ENCODE data around the gene EFCAB14. TPM values are rescaled to one million over a fixed set of nuclear protein-coding genes. Genes with fewer than 3 reads are reported as not detected.

The EFCAB14 gene
- total and polyA plus RNA-seq, 10 of the 15 experiments (the other 5 are each of a cell fraction or from before 2014, with no cell fraction given), result 7.8 to 66.0 (median 41.6) TPM

DNA sequence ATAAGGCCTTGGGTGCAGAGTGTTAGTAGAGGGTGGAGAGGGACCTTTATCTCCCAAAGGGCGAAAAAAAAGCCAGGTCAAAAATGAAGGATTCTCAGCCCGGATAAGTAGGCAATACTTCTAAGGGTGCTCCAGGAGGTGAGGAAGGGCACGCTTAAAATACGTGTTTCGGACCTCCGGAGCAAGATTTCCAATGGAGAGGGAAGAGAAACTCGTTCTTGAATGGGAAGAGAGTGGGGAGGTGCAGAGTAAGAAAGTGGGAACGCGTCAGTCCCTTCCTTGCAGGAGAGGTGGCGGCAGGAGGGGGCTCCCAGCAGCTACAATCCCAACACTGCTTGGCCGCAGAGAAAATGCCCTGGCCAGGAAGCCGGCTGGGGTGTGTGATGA lies 581 bp downstream of the EFCAB14 start:
- intact Hi-C loops (cut with micrococcal nuclease; ENCODE audit: unreplicated experiment) (loop anchor here (2.0 to 5.0 kb wide), 2 partner anchors 50 to 101 kb away; partner anchors contain the start of genes ATPAF1 and MOB3C), in situ Hi-C loops (cut with MboI) (no loop called here)
- no peaks in the 10 kb centered on the region for H3K9me3 ChIP-seq (replicated peaks; ENCODE audit: control insufficient read depth, insufficient read depth, low read length)
- no TSS peak for BruUV-seq (replicated peaks)
- peaks cover 25% of the 10 kb centered on the region for H3K79me2 ChIP-seq (ENCODE audit: control insufficient read depth, insufficient read depth, low read length)
- H3K27ac ChIP-seq (ENCODE audit: control insufficient read depth, insufficient read depth), result peak overlapping the region; percentile 87
- peaks cover 2 to 9% of the 10 kb centered on the region in 2 experiments; a peak in 1 of 4 replicates for H3K36me3 ChIP-seq (ENCODE audit: control insufficient read depth in 2 of 2, insufficient read depth in 2 of 2, low read length in 1 of 2)
- H3K27me3 ChIP-seq (replicated peaks in 1 of 2; ENCODE audit: control insufficient read depth in 2 of 2, insufficient read depth in 2 of 2, low read length in 1 of 2), result no peaks in the 10 kb centered on the region
- WGBS (ENCODE audit: insufficient coverage, insufficient replicate concordance, low lambda C conversion rate, missing lambda C conversion rate), result 3% methylated on average over 12 of the region's 12 CpGs
- peak overlapping the region; percentile 83 for H3K4me3 ChIP-seq
- ATAC-seq (peak; percentile 37; the same call in 2 of the 3 replicates), FAIRE-seq (no peak), DNase-seq (ENCODE audit: low read depth, low spot score) (no peak)
- POLR2A ChIA-PET, result interaction anchor here (1.5 kb wide), 2 partner anchors 103 to 114 kb away, joined by 4 to 5 read pairs; partner anchors contain the start of gene MKNK1
- H4K20me1 ChIP-seq (ENCODE audit: control insufficient read depth, insufficient read depth), result no peaks in the 10 kb centered on the region; the same call in 1 of the 2 replicates
- no peak overlapping the region for H2AFZ ChIP-seq (ENCODE audit: control insufficient read depth, low read depth, low read length)
- RAD21 ChIA-PET (ENCODE audit: unreplicated experiment), result interaction anchor here (0.6 to 2.2 kb wide), 4 partner anchors 102 to 646 kb away, joined by 3 to 7 read pairs (median 4); partner anchors contain the start of genes MKNK1 and MOB3C
- SMC1A ChIA-PET (ENCODE audit: uncharacterized antibody, unreplicated experiment), result interaction anchor here (1.5 to 4.2 kb wide), 3 partner anchors 14 to 101 kb away, joined by 3 to 12 read pairs (median 8); partner anchors contain the start of genes ATPAF1 and MOB3C
- H3K4me1 ChIP-seq (ENCODE audit: control insufficient read depth, insufficient read depth, low read length), result peaks cover 13% of the 10 kb centered on the region
- peak overlapping the region; percentile 94 for H3K4me2 ChIP-seq (ENCODE audit: control insufficient read depth, insufficient read depth)
- CTCF ChIA-PET, result interaction anchor here (0.6 to 1.8 kb wide), 4 partner anchors 10 to 1091 kb away, joined by 3 to 5 read pairs (median 3); no protein-coding TSS in a partner anchor
- no peak for TF ChIP-seq YBX1 (IDR thresholded peaks at IDR 0.05)
- no peak for TF ChIP-seq NFYB (IDR thresholded peaks at IDR 0.05; ENCODE audit: insufficient read depth, low read depth, low read length)
- TF ChIP-seq POU2F2 (IDR thresholded peaks at IDR 0.05; ENCODE audit: borderline replicate concordance, low read depth, low read length), result no peak
- no peak for TF ChIP-seq TCF12 (IDR thresholded peaks at IDR 0.05; ENCODE audit: low read depth, low read length)
- no peak for TF ChIP-seq HDAC6 (IDR thresholded peaks at IDR 0.05; ENCODE audit: unreplicated experiment)
- no peak for TF ChIP-seq FOXM1 (IDR thresholded peaks at IDR 0.05; ENCODE audit: low read depth, low read length)
- TF ChIP-seq ZNF207 (IDR thresholded peaks at IDR 0.05; ENCODE audit: borderline replicate concordance), result no peak
- TF ChIP-seq NFYA (IDR thresholded peaks at IDR 0.05; ENCODE audit: borderline replicate concordance, low read depth, low read length), result no peak
- no peak for TF ChIP-seq ZSCAN29 (IDR thresholded peaks at IDR 0.05)
- TF ChIP-seq EZH2 (IDR thresholded peaks at IDR 0.05; ENCODE audit: borderline replicate concordance, control insufficient read depth, low read depth, low read length), result no peak
- TF ChIP-seq, protein P1, sequence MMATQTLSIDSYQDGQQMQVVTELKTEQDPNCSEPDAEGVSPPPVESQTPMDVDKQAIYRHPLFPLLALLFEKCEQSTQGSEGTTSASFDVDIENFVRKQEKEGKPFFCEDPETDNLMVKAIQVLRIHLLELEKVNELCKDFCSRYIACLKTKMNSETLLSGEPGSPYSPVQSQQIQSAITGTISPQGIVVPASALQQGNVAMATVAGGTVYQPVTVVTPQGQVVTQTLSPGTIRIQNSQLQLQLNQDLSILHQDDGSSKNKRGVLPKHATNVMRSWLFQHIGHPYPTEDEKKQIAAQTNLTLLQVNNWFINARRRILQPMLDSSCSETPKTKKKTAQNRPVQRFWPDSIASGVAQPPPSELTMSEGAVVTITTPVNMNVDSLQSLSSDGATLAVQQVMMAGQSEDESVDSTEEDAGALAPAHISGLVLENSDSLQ (IDR thresholded peaks at IDR 0.05), result no peak
- TF ChIP-seq JUNB (IDR thresholded peaks at IDR 0.05), result no peak
- no peak for TF ChIP-seq ZNF217 (IDR thresholded peaks at IDR 0.05)
- TF ChIP-seq, protein P2, sequence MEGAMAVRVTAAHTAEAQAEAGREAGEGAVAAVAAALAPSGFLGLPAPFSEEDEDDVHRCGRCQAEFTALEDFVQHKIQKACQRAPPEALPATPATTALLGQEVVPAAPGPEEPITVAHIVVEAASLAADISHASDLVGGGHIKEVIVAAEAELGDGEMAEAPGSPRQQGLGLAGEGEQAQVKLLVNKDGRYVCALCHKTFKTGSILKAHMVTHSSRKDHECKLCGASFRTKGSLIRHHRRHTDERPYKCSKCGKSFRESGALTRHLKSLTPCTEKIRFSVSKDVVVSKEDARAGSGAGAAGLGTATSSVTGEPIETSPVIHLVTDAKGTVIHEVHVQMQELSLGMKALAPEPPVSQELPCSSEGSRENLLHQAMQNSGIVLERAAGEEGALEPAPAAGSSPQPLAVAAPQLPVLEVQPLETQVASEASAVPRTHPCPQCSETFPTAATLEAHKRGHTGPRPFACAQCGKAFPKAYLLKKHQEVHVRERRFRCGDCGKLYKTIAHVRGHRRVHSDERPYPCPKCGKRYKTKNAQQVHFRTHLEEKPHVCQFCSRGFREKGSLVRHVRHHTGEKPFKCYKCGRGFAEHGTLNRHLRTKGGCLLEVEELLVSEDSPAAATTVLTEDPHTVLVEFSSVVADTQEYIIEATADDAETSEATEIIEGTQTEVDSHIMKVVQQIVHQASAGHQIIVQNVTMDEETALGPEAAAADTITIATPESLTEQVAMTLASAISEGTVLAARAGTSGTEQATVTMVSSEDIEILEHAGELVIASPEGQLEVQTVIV (IDR thresholded peaks at IDR 0.05; ENCODE audit: borderline replicate concordance, partially characterized antibody), result no peak
- no peak for TF ChIP-seq RELA (IDR thresholded peaks at IDR 0.05; ENCODE audit: borderline replicate concordance, partially characterized antibody)
- peak overlapping the region; percentile 75 for H3K9ac ChIP-seq (ENCODE audit: control insufficient read depth, insufficient read depth, low read length)
